CD1c-positive myeloid dendritic cell (primary cell): ENCODE measurements around the gene SEC31A.
"Not testable (repeated sequence)": the region's sequence is repeated elsewhere in the genome, so short reads cannot be mapped to it uniquely, and the experiment has no call there.

Source experiments
- DNase-seq: peaks from one replicate; pipeline ENCODE4 v3.0.0-alpha.2; 2016; ENCODE audit errors: extremely low spot score

Gene SEC31A

GRCh38 chr4:82898322-82899243 lies 7.6 kb upstream of the SEC31A start:
- DNase-seq = peak; percentile 68

- DNase-seq = no peak
These were observed 5.8 kb upstream of the SEC31A start for GRCh38 chr4:82896755-82897154.

GRCh38 chr4:82893942-82894341 lies 3.0 kb upstream of the SEC31A start:
- no peak for DNase-seq

GRCh38 chr4:82892467-82892802 lies 1.5 kb upstream of the SEC31A start:
- DNase-seq = no peak

- DNase-seq = no peak
These were observed 934 bp upstream of the SEC31A start for GRCh38 chr4:82891707-82892466.

GRCh38 chr4:82890528-82890900 lies 439 bp downstream of the SEC31A start:
- DNase-seq = no peak

- no peak for DNase-seq
These were observed 1.7 kb downstream of the SEC31A start for GRCh38 chr4:82889287-82889686.

- no peak for DNase-seq
These were observed 4.6 kb downstream of the SEC31A start for GRCh38 chr4:82886147-82886942.

GRCh38 chr4:82885410-82885809 lies 5.5 kb downstream of the SEC31A start:
- no peak for DNase-seq

GRCh38 chr4:82868572-82868971 lies 22.4 kb downstream of the SEC31A start:
- DNase-seq = no peak

GRCh38 chr4:82866706-82867385 lies 24.1 kb downstream of the SEC31A start:
- no peak for DNase-seq

- not testable (repeated sequence) for DNase-seq
These were observed 24.9 kb downstream of the SEC31A start for GRCh38 chr4:82866033-82866432.

- DNase-seq = peak; percentile 90
These were observed 25.4 kb downstream of the SEC31A start for GRCh38 chr4:82865592-82865991.

- DNase-seq = no peak
These were observed 26.5 kb downstream of the SEC31A start for GRCh38 chr4:82864336-82864979.

GRCh38 chr4:82861529-82861928 lies 29.4 kb downstream of the SEC31A start:
- DNase-seq = no peak

GRCh38 chr4:82860487-82860886 lies 30.5 kb downstream of the SEC31A start:
- not testable (repeated sequence) for DNase-seq

GRCh38 chr4:82852751-82853285 lies 38.1 kb downstream of the SEC31A start:
- DNase-seq = no peak

GRCh38 chr4:82851885-82852750 lies 38.8 kb downstream of the SEC31A start:
- peak; percentile 50 for DNase-seq

GRCh38 chr4:82851318-82851717 lies 39.6 kb downstream of the SEC31A start:
- no peak for DNase-seq

- no peak for DNase-seq
These were observed 40.3 kb downstream of the SEC31A start for GRCh38 chr4:82850684-82851083.
